ENCODE results near the gene TNFSF11. TPM values are rescaled to one million over a fixed set of nuclear protein-coding genes. Genes with fewer than 3 reads are reported as not detected.

Gene TNFSF11
- total and polyA plus RNA-seq, 2 experiments from 2014 or later = not detected

DNA sequence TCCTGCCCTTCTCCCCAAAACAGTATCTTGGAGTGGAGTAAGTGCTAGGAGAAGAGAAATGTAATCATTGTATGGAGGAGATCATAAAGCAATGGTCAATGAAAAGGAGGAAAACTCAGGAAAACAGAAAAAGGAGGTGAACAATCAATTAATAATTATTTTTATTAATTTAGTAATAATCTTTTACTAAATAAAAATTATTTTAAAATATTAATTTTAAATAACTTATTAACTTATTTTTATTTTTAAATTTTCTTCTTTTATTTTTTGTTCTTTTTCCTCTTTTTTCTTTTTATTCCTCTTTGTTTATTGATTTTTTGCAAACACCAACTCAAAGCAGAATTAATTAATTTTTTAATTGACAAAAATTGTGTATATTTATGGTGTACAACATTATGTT is 80.3 kb downstream of the TNFSF11 start:
- no peaks in the 10 kb centered on the region for H3K9me3 ChIP-seq (ENCODE audit: low read depth)
- H3K27me3 ChIP-seq = no peaks in the 10 kb centered on the region
- DNase-seq (ENCODE audit: low read depth in 1 of 2, low spot score in 1 of 2) = no peak
- no peak for TF ChIP-seq CTCF (IDR thresholded peaks at IDR 0.05; ENCODE audit: low read depth, low read length)
- H3K27ac ChIP-seq = no peak overlapping the region
- H3K4me3 ChIP-seq = no peak overlapping the region
- no peaks in the 10 kb centered on the region for H3K4me1 ChIP-seq (ENCODE audit: low read depth)
- no peaks in the 10 kb centered on the region for H3K36me3 ChIP-seq

DNA sequence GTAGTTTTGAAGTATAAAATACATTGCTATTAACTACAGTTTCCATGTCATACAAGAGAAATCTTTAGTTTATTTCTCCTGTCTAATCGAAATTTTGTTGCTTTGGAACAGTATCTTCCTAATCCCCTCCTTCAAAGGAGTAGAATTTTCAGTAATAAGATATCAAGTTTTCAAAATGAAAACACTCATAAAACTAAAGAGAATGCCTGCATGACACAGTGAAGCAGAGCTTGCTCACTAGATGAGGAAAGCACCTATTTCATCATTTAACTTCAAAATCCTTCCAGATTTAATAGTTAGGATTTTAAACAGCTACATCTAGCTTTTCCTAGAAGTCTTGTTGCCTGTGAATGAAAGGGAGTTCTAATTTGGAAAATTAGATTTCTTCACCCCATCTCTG is 80.8 kb downstream of the TNFSF11 start:
- Histone ChIP-seq H3K9me3 (ENCODE audit: low read depth) (no peaks in the 10 kb centered on the region), H3K4me1 (ENCODE audit: low read depth) (no peaks in the 10 kb centered on the region), H3K4me3 (no peak overlapping the region), H3K27ac (no peak overlapping the region), H3K36me3 (no peaks in the 10 kb centered on the region), H3K27me3 (no peaks in the 10 kb centered on the region)
- peak in 1 of 2 donors; percentile 20 for DNase-seq (ENCODE audit: low read depth in 1 of 2, low spot score in 1 of 2)
- no peak for TF ChIP-seq CTCF (IDR thresholded peaks at IDR 0.05; ENCODE audit: low read depth, low read length)

DNA sequence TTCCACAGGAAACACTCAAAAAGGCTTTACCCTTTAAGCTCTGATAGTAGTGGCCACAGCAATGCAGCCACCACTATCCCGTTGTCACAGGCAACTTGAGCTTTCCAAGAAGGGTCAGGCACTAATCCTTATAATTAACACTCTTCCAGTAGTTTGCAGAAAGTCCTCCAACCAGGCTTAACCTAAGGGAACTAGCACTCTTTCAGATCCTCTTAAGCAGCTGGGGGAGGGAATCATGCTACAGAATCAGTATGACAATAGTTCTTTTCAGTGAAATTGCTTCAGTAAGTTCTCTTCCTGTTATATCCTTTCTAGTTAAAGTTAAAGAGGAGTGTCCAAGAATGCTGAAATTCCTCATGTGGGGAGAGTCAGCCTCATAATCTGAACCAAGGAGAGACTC is 82.2 kb downstream of the TNFSF11 start:
- H3K4me3 ChIP-seq = no peak overlapping the region
- peak; percentile 8 to 55 for DNase-seq (ENCODE audit: low read depth in 1 of 2, low spot score in 1 of 2)
- no peak overlapping the region for H3K27ac ChIP-seq
- H3K4me1 ChIP-seq (ENCODE audit: low read depth) = no peaks in the 10 kb centered on the region
- H3K36me3 ChIP-seq = no peaks in the 10 kb centered on the region
- TF ChIP-seq CTCF (IDR thresholded peaks at IDR 0.05; ENCODE audit: low read depth, low read length) = no peak
- no peaks in the 10 kb centered on the region for H3K9me3 ChIP-seq (ENCODE audit: low read depth)
- no peaks in the 10 kb centered on the region for H3K27me3 ChIP-seq

DNA sequence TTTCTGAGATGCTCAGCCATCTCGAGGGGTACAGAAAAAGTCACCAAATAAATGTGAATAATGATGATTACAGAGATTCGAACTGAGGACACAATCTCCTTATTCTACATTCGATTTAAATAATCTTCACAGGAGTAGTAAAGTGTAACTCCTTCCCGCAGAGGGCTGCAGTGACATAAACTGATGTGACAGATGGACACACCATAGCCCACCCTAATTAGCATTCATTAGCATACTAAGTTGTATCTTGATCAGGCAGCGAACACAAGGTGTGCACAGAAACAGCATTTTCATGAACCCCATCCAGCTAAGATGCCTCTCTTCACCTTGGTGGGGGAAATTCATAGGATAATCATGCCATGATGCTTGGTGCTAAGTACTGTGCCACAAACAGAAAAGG is 83.0 kb downstream of the TNFSF11 start:
- H3K4me3 ChIP-seq = no peak overlapping the region
- no peaks in the 10 kb centered on the region for H3K27me3 ChIP-seq
- no peak overlapping the region for H3K27ac ChIP-seq
- H3K9me3 ChIP-seq (ENCODE audit: low read depth) = no peaks in the 10 kb centered on the region
- no peaks in the 10 kb centered on the region for H3K4me1 ChIP-seq (ENCODE audit: low read depth)
- no peak for DNase-seq (ENCODE audit: low read depth in 1 of 2, low spot score in 1 of 2)
- H3K36me3 ChIP-seq = no peaks in the 10 kb centered on the region
- no peak for TF ChIP-seq CTCF (IDR thresholded peaks at IDR 0.05; ENCODE audit: low read depth, low read length)

Other genes with a start within 250 kb of the TNFSF11 start
- not detected in 2 replicates for gene FAM216B, start 207.4 kb downstream of the TNFSF11 start, total RNA-seq
- not detected in 2 replicates for gene FAM216B, start 207.4 kb downstream of the TNFSF11 start, polyA plus RNA-seq